ENCODE data around the gene HNRNPF.
"Not testable (repeated sequence)": the region's sequence is repeated elsewhere in the genome, so short reads cannot be mapped to it uniquely, and the experiment has no call there.

The HNRNPF gene

GRCh38 chr10:43437141-43437870, 28.3 kb upstream of the HNRNPF start:
- H3K4me1 ChIP-seq (ENCODE audit: insufficient read depth, low read length) = peaks cover 2% of the 10 kb centered on the region; the same call in 1 of the 2 replicates
- no peaks in the 10 kb centered on the region for H3K9me3 ChIP-seq (ENCODE audit: insufficient read depth, low read depth, low read length)
- H3K27me3 ChIP-seq (ENCODE audit: insufficient read depth, low read length) = 0 out of 2 replicates have a peak, but pooled peaks cover 5% of the 10 kb centered on the region
- H3K9ac ChIP-seq (ENCODE audit: low read depth, low read length) = peak overlapping the region; percentile 83; the same call in 1 of the 2 replicates
- H3K36me3 ChIP-seq (ENCODE audit: insufficient read depth, low read depth, low read length) = no peaks in the 10 kb centered on the region
- peak overlapping the region; percentile 79 for H3K4me3 ChIP-seq (ENCODE audit: low read length)
- H3K27ac ChIP-seq (ENCODE audit: low read length) = peak overlapping the region; percentile 98

GRCh38 chr10:43436291-43437140, 27.5 kb upstream of the HNRNPF start, which contains the start of gene ZNF487:
TSS of gene ZNF487 (plus strand) at chr10:43437111. CDS start at chr10:43475814, 38,703 bp downstream.
- Histone ChIP-seq H3K4me1 (ENCODE audit: insufficient read depth, low read length) (peaks cover 2% of the 10 kb centered on the region; the same call in 1 of the 2 replicates), H3K36me3 (ENCODE audit: insufficient read depth, low read depth, low read length) (no peaks in the 10 kb centered on the region), H3K9me3 (ENCODE audit: insufficient read depth, low read depth, low read length) (no peaks in the 10 kb centered on the region), H3K27me3 (ENCODE audit: insufficient read depth, low read length) (0 out of 2 replicates have a peak, but pooled peaks cover 5% of the 10 kb centered on the region), H3K27ac (ENCODE audit: low read length) (peak within 1 kb of the TSS; percentile 98), H3K9ac (ENCODE audit: low read depth, low read length) (peak within 1 kb of the TSS; percentile 83), H3K4me3 (ENCODE audit: low read length) (peak within 1 kb of the TSS; percentile 79)

GRCh38 chr10:43430926-43431663, 22.1 kb upstream of the HNRNPF start:
- no peak overlapping the region for H3K27ac ChIP-seq (ENCODE audit: low read length)
- no peaks in the 10 kb centered on the region for H3K27me3 ChIP-seq (ENCODE audit: insufficient read depth, low read length)
- H3K36me3 ChIP-seq (ENCODE audit: insufficient read depth, low read depth, low read length) = no peaks in the 10 kb centered on the region
- H3K4me3 ChIP-seq (ENCODE audit: low read length) = no peak overlapping the region
- no peak overlapping the region for H3K9ac ChIP-seq (ENCODE audit: low read depth, low read length)
- no peaks in the 10 kb centered on the region for H3K9me3 ChIP-seq (ENCODE audit: insufficient read depth, low read depth, low read length)
- no peaks in the 10 kb centered on the region for H3K4me1 ChIP-seq (ENCODE audit: insufficient read depth, low read length)

- Histone ChIP-seq H3K36me3 (ENCODE audit: insufficient read depth, low read depth, low read length) (no peaks in the 10 kb centered on the region), H3K9me3 (ENCODE audit: insufficient read depth, low read depth, low read length) (no peaks in the 10 kb centered on the region), H3K27me3 (ENCODE audit: insufficient read depth, low read length) (no peaks in the 10 kb centered on the region), H3K4me3 (ENCODE audit: low read length) (no peak overlapping the region), H3K4me1 (ENCODE audit: insufficient read depth, low read length) (no peaks in the 10 kb centered on the region), H3K27ac (ENCODE audit: low read length) (no peak overlapping the region), H3K9ac (ENCODE audit: low read depth, low read length) (no peak overlapping the region)
These were observed 18.3 kb upstream of the HNRNPF start for GRCh38 chr10:43427166-43427825.

- H3K36me3 ChIP-seq (ENCODE audit: insufficient read depth, low read depth, low read length); H3K27ac ChIP-seq (ENCODE audit: low read length); H3K4me1 ChIP-seq (ENCODE audit: insufficient read depth, low read length); H3K4me3 ChIP-seq (ENCODE audit: low read length); H3K9ac ChIP-seq (ENCODE audit: low read depth, low read length); H3K9me3 ChIP-seq (ENCODE audit: insufficient read depth, low read depth, low read length); H3K27me3 ChIP-seq (ENCODE audit: insufficient read depth, low read length): not testable (repeated sequence)
These were observed 17.5 kb upstream of the HNRNPF start for GRCh38 chr10:43426476-43426875.

- Histone ChIP-seq H3K27ac (ENCODE audit: low read length) (no peak overlapping the region), H3K36me3 (ENCODE audit: insufficient read depth, low read depth, low read length) (no peaks in the 10 kb centered on the region), H3K9me3 (ENCODE audit: insufficient read depth, low read depth, low read length) (no peaks in the 10 kb centered on the region), H3K4me1 (ENCODE audit: insufficient read depth, low read length) (0 out of 2 replicates have a peak, but pooled peaks cover 3% of the 10 kb centered on the region), H3K4me3 (ENCODE audit: low read length) (no peak overlapping the region), H3K27me3 (ENCODE audit: insufficient read depth, low read length) (peaks cover 10% of the 10 kb centered on the region), H3K9ac (ENCODE audit: low read depth, low read length) (no peak overlapping the region)
These were observed 15.4 kb upstream of the HNRNPF start for GRCh38 chr10:43424416-43424815.

- not testable (repeated sequence) for H3K36me3 ChIP-seq (ENCODE audit: insufficient read depth, low read depth, low read length); H3K9me3 ChIP-seq (ENCODE audit: insufficient read depth, low read depth, low read length); H3K4me3 ChIP-seq (ENCODE audit: low read length); H3K4me1 ChIP-seq (ENCODE audit: insufficient read depth, low read length); H3K27me3 ChIP-seq (ENCODE audit: insufficient read depth, low read length); H3K9ac ChIP-seq (ENCODE audit: low read depth, low read length); H3K27ac ChIP-seq (ENCODE audit: low read length)
These were observed 13.0 kb upstream of the HNRNPF start for GRCh38 chr10:43421944-43422343.

- Histone ChIP-seq H3K36me3 (ENCODE audit: insufficient read depth, low read depth, low read length) (no peaks in the 10 kb centered on the region), H3K9me3 (ENCODE audit: insufficient read depth, low read depth, low read length) (no peaks in the 10 kb centered on the region), H3K4me3 (ENCODE audit: low read length) (0 out of 2 replicates have a peak overlapping the region, but pooled peaks have one; percentile 79), H3K9ac (ENCODE audit: low read depth, low read length) (no peak overlapping the region), H3K27me3 (ENCODE audit: insufficient read depth, low read length) (peaks cover 10% of the 10 kb centered on the region), H3K4me1 (ENCODE audit: insufficient read depth, low read length) (0 out of 2 replicates have a peak, but pooled peaks cover 3% of the 10 kb centered on the region), H3K27ac (ENCODE audit: low read length) (no peak overlapping the region)
These were observed 12.5 kb upstream of the HNRNPF start for GRCh38 chr10:43421519-43421918.

GRCh38 chr10:43421201-43421507, 12.2 kb upstream of the HNRNPF start:
- H3K27ac ChIP-seq (ENCODE audit: low read length) = no peak overlapping the region
- H3K36me3 ChIP-seq (ENCODE audit: insufficient read depth, low read depth, low read length) = no peaks in the 10 kb centered on the region
- no peaks in the 10 kb centered on the region for H3K9me3 ChIP-seq (ENCODE audit: insufficient read depth, low read depth, low read length)
- 0 out of 2 replicates have a peak, but pooled peaks cover 3% of the 10 kb centered on the region for H3K4me1 ChIP-seq (ENCODE audit: insufficient read depth, low read length)
- peak overlapping the region; percentile 78; the same call in 1 of the 2 replicates for H3K9ac ChIP-seq (ENCODE audit: low read depth, low read length)
- H3K4me3 ChIP-seq (ENCODE audit: low read length) = peak overlapping the region; percentile 79
- H3K27me3 ChIP-seq (ENCODE audit: insufficient read depth, low read length) = peaks cover 10% of the 10 kb centered on the region

GRCh38 chr10:43420369-43421200, 11.6 kb upstream of the HNRNPF start:
- H3K4me3 ChIP-seq (ENCODE audit: low read length) = peak overlapping the region; percentile 79

More at GRCh38 chr10:43420369-43421200, 11.6 kb upstream of the HNRNPF start:
- H3K27me3 ChIP-seq (ENCODE audit: insufficient read depth, low read length) = peaks cover 10% of the 10 kb centered on the region
- no peak overlapping the region for H3K27ac ChIP-seq (ENCODE audit: low read length)
- 0 out of 2 replicates have a peak, but pooled peaks cover 3% of the 10 kb centered on the region for H3K4me1 ChIP-seq (ENCODE audit: insufficient read depth, low read length)
- H3K9ac ChIP-seq (ENCODE audit: low read depth, low read length) = peak overlapping the region; percentile 78
- H3K9me3 ChIP-seq (ENCODE audit: insufficient read depth, low read depth, low read length) = no peaks in the 10 kb centered on the region
- H3K36me3 ChIP-seq (ENCODE audit: insufficient read depth, low read depth, low read length) = no peaks in the 10 kb centered on the region

Data from iPS-20b (cell line).